A673 (cell line): ENCODE measurements around the gene ARFGAP1. TPM values are rescaled to one million over a fixed set of nuclear protein-coding genes. Genes with fewer than 3 reads are reported as not detected.

Source experiments
- BruUV-seq: library from RNA; stranded (reverse); fragments of 400-500 nt; replicated peaks from 2 replicates; lab custom pipeline; 2021; lab: Mats Ljungman, UMichigan
- CTCF ChIA-PET: fragments of 300-600 bp; sonication (Branson Sonifier 250); formaldehyde crosslinking; loops from one replicate; lab custom pipeline; 2022; ENCODE audit warnings: antibody characterized with exemption; lab: Charles Lee
- POLR2A ChIA-PET: fragments of 300-600 bp; sonication (Branson Sonifier 250); formaldehyde crosslinking; loops from one replicate; lab custom pipeline; 2022; ENCODE audit warnings: antibody characterized with exemption; ENCODE audit not compliant: low non-redundant PET; lab: Charles Lee
- DNase-seq: peaks from one replicate; pipeline ENCODE4 v3.0.0-alpha.2; 2015; ENCODE audit warnings: low spot score
- H3K27ac ChIP-seq: fragments of 200-600 bp; sonication (generic); 2 replicates; pipeline ENCODE4 v1.5.1; 2016; ENCODE audit warnings: mixed run types, low read depth, mild to moderate bottlenecking, mixed read lengths, antibody characterized with exemption, low read length; ENCODE audit not compliant: poor library complexity, severe bottlenecking
- H3K27me3 ChIP-seq: fragments of 200-600 bp; sonication (generic); replicated peaks from 2 replicates; pipeline ENCODE4 v1.6.1; 2017; ENCODE audit warnings: mixed run types, low read depth, mild to moderate bottlenecking, mixed read lengths, antibody characterized with exemption, low read length; ENCODE audit not compliant: insufficient read depth, poor library complexity
- H3K36me3 ChIP-seq: fragments of 200-600 bp; sonication (generic); 2 replicates; pipeline ENCODE4 v1.6.1; 2016; ENCODE audit warnings: mixed run types, mild to moderate bottlenecking, mixed read lengths, antibody characterized with exemption, low read length; ENCODE audit not compliant: insufficient read depth, poor library complexity, severe bottlenecking
- H3K4me1 ChIP-seq: fragments of 200-600 bp; sonication (generic); 2 replicates; pipeline ENCODE4 v1.6.1; 2017; ENCODE audit warnings: mixed run types, mild to moderate bottlenecking, mixed read lengths, antibody characterized with exemption, low read length; ENCODE audit not compliant: insufficient read depth, poor library complexity, severe bottlenecking
- H3K4me3 ChIP-seq: fragments of 200-600 bp; sonication (generic); 2 replicates; pipeline ENCODE4 v1.5.1; 2016; ENCODE audit warnings: low read depth, mixed run types, mild to moderate bottlenecking, mixed read lengths, low read length; ENCODE audit not compliant: poor library complexity, severe bottlenecking
- H3K9me3 ChIP-seq: fragments of 200-600 bp; sonication (generic); 2 replicates; pipeline ENCODE4 v1.6.1; 2016; ENCODE audit warnings: mixed run types, low read depth, mild to moderate bottlenecking, mixed read lengths, antibody characterized with exemption, low read length; ENCODE audit not compliant: poor library complexity, severe bottlenecking
- EZH2 ChIP-seq: fragments of 200-600 bp; sonication (generic); IDR thresholded peaks from 2 replicates; pipeline ENCODE4 v1.6.1; 2017; ENCODE audit warnings: borderline replicate concordance, low read depth, mild to moderate bottlenecking, mixed read lengths, antibody characterized with exemption, low read length; ENCODE audit not compliant: poor library complexity, severe bottlenecking
- intact Hi-C: fragments of 100-400 bp; cut with micrococcal nuclease; formaldehyde crosslinking; loops from one replicate; pipeline ENCODE4 v1.10.0; 2022; ENCODE audit not compliant: unreplicated experiment
- total RNA-seq: library from RNA; stranded (reverse); gene quantifications from 2 replicates; pipeline ENCODE4 v1.2.3, GENCODE V29; 2021
- TF ChIP-seq, protein P1 (sequence below): fragments of 300-800, 200-600 bp; sonication (generic); conservative IDR thresholded peaks from 2 replicates; pipeline ENCODE4 v1.5.1; 2017; ENCODE audit warnings: low read depth, mild to moderate bottlenecking, antibody characterized with exemption, low read length, moderate library complexity, mixed read lengths

ARFGAP1 gene
- total RNA-seq, 1 experiment from 2014 or later: 90.4 TPM

DNA sequence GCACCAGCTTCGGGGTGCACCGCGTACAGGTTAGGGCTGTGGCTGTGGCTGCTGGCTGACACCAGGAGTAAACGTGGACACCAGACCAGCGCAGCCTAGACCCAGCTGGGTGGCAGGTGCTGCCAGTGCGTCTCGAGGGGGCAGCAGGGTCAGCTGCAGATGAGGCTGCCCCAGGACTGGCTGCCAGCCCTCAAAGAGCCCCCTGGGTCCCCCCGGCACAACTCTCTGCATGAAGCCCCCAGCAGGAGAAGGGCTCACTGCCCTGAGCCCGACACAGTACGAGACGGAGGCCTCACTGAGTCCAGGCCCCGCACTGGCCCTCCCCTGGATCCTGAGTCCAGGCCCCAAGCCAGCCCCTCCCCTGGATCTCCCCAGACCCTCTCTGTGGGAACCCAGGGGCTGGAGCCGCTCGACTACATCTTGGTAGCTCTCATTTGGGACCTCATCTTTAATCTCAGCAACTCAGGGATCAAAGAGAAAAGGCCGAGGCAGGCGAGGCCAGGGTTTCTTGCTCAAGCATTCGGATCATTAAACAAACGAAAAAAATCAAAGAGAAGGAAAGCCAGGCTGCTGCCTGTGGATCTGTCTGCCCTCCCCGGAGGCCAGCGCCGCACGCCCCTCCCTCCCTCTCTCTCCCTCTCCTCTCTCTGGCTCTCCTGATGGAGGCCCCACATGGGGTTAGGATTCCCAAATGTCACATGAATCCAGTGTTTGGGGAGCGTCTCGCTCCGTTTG lies 11.4 kb upstream of the ARFGAP1 start:
- no peak for DNase-seq
- peaks cover 45% of the 10 kb centered on the region for H3K27me3 ChIP-seq
- no peak overlapping the region for H3K27ac ChIP-seq
- no peaks in the 10 kb centered on the region for H3K4me1 ChIP-seq
- BruUV-seq: no TSS peak
- no peaks in the 10 kb centered on the region for H3K9me3 ChIP-seq
- H3K4me3 ChIP-seq: no peak overlapping the region
- intact Hi-C loops: no loop called here
- no peaks in the 10 kb centered on the region for H3K36me3 ChIP-seq
- CTCF ChIA-PET: interaction anchor here (0.6 kb wide), 1 partner anchor 12 kb away, joined by 5 read pairs; no protein-coding TSS in a partner anchor
- POLR2A ChIA-PET: no interaction called here
- TF ChIP-seq, protein P1, sequence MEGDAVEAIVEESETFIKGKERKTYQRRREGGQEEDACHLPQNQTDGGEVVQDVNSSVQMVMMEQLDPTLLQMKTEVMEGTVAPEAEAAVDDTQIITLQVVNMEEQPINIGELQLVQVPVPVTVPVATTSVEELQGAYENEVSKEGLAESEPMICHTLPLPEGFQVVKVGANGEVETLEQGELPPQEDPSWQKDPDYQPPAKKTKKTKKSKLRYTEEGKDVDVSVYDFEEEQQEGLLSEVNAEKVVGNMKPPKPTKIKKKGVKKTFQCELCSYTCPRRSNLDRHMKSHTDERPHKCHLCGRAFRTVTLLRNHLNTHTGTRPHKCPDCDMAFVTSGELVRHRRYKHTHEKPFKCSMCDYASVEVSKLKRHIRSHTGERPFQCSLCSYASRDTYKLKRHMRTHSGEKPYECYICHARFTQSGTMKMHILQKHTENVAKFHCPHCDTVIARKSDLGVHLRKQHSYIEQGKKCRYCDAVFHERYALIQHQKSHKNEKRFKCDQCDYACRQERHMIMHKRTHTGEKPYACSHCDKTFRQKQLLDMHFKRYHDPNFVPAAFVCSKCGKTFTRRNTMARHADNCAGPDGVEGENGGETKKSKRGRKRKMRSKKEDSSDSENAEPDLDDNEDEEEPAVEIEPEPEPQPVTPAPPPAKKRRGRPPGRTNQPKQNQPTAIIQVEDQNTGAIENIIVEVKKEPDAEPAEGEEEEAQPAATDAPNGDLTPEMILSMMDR: no peak
- no peak for TF ChIP-seq EZH2

DNA sequence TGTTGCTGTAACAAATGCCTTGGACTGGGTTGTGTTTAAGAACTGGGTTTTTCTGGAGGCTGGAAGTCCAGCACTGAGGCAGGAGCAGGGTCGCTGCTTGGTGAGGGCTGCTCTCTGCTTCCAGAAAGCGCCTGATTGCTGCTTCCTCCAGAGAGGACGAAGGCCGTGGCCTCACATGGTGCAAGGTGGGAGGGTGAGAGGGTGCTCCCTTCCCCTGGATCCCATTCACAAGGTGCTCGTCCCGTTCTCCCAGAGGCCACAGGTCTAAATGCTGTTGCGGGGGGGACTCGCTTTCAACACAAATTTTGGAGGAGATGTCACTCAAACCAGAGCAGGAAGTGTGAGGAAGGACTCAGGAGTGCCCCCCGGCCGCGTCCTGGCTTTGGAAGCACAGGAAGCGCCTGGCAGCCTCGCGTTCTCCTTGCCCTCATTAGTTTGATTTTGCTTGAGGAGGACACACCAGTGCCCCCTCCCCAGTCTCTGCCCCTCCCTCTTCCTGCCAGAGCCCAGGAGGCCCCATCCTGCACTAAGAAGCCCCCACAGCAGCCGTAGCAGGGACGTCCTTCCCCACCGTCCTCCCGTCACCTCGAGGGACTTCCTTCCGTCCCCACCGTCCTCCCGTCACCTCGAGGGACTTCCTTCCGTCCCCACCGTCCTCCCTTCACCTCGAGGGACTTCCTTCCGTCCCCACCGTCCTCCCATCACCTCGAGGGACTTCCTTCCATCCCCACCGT lies 10.7 kb upstream of the ARFGAP1 start:
- no peaks in the 10 kb centered on the region for H3K36me3 ChIP-seq
- H3K9me3 ChIP-seq: no peaks in the 10 kb centered on the region
- intact Hi-C loops: no loop called here
- no TSS peak for BruUV-seq
- H3K4me1 ChIP-seq: no peaks in the 10 kb centered on the region
- ChIA-PET POLR2A (no interaction called here), CTCF (no interaction called here)
- H3K27ac ChIP-seq: no peak overlapping the region
- H3K4me3 ChIP-seq: no peak overlapping the region
- no peak for DNase-seq
- peaks cover 47% of the 10 kb centered on the region for H3K27me3 ChIP-seq
- TF ChIP-seq, protein P1: no peak
- no peak for TF ChIP-seq EZH2

DNA sequence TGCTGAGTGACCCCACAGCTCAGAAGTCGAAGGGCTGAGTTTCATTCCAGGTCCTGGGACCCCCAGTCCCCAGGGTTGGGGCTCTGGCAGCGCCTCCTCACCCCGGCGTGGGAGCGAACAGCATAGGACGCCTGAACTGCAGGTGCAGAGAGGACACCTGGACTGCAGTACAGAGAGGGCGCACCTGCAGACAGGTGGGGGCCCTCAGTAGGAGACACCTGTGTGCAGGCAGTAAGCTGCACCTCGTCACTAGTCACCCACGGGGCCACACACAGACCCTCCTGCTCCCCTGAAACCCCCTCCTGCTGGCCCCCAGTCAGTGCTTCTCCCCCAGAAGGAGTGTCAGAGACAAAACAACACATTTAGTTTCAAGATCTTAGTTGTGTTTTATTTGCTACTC lies 9.8 kb upstream of the ARFGAP1 start:
- H3K36me3 ChIP-seq: no peaks in the 10 kb centered on the region
- DNase-seq: no peak
- POLR2A ChIA-PET: no interaction called here
- TF ChIP-seq, protein P1: no peak
- no peak for TF ChIP-seq EZH2
- intact Hi-C loops: no loop called here
- H3K4me3 ChIP-seq: no peak overlapping the region
- no peak overlapping the region for H3K27ac ChIP-seq
- CTCF ChIA-PET: no interaction called here
- peaks cover 55% of the 10 kb centered on the region for H3K27me3 ChIP-seq
- no TSS peak for BruUV-seq
- no peaks in the 10 kb centered on the region for H3K9me3 ChIP-seq
- no peaks in the 10 kb centered on the region for H3K4me1 ChIP-seq
